NCI-H226 (cell line): ENCODE measurements around the gene CEP192.

Source experiments
- DNase-seq: peaks from one replicate; pipeline ENCODE4 v3.0.0-alpha.2; 2015

The CEP192 gene

DNA sequence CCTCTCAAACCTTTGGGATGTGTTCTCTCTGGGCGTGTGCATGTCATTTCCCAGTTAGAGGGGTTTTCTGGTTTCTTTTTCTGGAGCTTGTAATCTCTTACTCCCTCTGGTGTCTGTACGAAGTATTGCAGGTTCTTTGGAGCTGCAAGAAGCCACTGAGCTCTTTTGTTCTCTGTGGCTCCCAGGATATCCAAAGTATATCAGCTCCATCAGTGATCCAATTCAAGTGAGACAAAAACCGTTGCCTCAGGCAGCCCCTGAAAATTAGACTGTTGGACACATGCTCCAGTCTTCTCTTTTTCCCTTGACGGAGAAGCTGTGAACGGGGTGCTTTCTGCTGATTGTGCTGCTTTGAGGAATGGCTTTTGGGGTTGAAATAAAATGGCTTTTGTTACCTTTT lies 168.4 kb downstream of the CEP192 start:
- peak; percentile 38 for DNase-seq

DNA sequence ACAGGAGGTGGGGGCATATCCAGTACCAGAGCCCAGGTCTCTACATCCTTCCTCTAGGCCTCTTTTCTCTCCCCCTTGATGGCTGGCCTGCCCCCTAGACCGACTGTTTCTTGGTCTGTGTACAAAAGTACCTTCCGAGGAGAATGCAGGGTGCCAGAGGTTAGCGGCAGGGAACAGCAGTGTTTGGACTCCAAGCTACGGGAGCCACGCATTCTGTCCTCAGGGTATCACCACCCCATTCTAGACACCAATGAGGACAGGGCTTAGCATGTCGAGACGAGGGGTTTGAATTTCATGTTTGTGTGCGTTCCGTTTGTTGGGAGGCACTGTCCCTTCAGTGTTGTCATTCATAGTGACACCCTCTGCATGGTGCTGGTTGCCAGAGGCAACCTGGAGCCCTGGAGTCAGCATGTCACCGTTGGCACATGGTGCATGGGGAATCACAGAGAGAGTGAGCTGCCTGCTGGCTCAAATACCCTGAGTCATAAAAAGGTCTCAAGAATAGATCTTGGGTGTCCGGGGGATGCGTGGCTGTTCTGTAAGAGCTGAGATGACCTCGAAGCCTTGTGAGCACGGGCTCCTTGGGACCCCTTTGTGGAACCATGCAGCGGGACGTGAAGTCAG lies 170.2 kb downstream of the CEP192 start:
- no peak for DNase-seq

DNA sequence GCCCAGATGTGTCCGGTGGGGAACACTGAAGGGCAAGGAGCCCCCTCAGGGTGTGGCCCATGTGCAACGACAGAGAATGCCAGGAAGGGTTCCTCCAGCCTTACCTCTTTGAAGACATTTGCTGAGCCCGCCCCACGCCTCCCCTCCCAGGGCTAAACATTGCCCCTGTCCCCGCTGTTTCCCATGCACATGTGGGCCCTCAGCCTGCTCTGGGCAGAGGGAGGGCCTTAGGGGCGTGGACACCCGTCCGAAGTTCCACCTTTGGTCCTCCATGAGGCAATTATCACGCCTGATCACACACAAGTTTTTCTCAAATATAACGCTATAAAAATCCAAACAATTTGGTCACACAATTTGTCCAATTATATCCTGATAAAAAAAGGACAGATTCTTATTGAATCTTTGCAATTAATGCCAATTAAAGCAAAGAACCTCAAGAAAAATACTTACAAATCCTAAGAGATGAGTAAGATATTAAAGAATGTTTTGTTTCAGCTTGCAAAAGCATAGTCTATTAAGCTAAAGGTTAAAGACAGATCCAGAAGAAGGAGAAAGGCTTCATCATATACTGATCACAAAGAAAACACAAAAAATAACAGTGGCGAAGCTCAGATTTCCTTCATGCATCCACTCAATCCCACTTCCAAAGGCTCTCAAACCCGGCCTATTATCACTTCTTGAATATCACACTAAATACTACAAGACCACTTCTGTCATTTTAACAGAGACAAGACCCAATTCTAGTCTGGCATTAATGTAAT lies 172.2 kb downstream of the CEP192 start:
- DNase-seq, result no peak

DNA sequence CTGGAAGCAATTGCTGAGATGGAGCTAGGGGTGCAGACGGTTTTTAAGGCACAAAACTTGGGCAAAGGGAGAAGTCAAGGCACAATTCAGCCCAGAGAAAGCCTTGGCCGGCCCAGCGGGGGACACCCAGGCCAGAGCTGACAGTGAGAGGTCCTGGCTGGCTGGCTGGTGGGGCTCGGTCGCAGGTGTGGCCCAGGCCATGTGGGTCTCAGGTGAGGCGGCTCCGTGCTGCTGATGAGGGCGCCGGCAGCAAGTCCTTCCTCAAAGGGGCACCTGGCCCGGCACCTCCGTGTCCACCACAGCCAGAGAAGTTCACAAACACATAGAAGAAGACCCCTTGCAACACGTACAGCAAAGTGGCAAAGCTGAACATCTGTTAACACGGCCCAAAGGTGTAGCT lies 173.2 kb downstream of the CEP192 start:
- no peak for DNase-seq

DNA sequence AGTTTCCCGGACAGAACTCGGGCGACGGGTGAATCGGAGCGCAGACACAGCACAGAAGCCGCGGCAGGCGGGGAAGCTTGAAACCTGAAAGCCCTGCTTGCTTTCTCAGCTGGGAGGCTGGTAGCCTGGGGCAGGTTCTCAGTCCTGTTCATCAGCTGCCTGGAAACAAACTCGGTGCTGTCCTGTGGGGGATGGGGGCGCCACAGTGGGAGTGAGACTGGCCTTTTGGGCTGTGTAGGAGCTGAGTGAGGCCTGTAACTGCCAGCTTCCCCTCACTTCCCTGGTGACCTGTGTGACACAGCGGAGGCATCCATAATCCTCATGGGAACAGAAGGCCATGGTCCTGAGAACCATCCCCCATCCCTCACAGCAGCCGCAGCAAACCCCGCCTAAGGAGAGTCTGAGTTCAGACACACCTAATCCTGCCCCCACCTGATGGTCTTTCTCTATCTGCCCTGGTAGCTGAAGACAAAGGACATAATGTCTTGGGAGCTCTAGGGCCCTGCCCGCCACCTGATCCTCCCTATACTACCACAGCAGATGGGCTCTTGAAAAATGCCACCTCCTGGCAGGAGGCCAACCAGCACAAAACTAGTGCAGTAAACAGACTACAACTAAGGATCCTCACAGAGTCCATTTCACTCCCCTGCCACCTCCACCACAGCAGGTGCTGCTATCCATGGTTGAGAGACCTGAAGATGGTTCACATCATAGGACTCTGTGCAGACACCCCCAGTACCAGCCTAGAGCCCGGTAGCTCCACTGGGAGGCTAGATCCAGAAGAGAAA lies 174.7 kb downstream of the CEP192 start:
- no peak for DNase-seq

DNA sequence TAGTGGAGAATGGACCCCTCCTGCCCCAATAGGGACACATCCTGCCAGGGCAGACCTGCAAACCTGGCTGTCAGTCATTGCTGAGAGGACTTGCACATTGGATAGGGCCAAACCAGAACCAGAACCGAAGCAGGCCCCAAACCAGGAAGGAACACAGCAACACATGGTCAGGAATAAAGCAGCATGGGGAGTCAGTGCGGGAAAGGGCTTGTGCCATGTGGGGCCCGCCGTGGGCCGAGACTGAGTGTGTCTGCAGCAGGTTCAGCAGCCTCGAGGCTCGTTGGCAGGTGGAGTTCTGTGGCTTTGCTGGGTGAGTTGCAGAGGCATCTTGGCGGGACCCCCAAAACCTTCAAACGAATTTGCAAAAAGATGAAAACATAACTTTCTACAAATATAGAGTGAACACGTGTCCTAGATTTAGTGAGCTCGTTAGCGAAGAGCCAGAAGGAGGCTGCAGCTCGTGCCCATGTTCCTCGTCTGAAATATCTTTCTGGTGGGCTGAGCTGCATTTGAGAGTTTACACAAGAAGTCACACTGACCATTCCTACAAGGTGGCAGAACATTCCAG lies 182.5 kb downstream of the CEP192 start:
- DNase-seq, result no peak
